ENCODE measurements around the gene BICRA.
A peak's percentile ranks its signal among the peaks of the same experiment; 100 is the strongest.
"Not testable (repeated sequence)": the region's sequence is repeated elsewhere in the genome, so short reads cannot be mapped to it uniquely, and the experiment has no call there.

The BICRA gene

DNA sequence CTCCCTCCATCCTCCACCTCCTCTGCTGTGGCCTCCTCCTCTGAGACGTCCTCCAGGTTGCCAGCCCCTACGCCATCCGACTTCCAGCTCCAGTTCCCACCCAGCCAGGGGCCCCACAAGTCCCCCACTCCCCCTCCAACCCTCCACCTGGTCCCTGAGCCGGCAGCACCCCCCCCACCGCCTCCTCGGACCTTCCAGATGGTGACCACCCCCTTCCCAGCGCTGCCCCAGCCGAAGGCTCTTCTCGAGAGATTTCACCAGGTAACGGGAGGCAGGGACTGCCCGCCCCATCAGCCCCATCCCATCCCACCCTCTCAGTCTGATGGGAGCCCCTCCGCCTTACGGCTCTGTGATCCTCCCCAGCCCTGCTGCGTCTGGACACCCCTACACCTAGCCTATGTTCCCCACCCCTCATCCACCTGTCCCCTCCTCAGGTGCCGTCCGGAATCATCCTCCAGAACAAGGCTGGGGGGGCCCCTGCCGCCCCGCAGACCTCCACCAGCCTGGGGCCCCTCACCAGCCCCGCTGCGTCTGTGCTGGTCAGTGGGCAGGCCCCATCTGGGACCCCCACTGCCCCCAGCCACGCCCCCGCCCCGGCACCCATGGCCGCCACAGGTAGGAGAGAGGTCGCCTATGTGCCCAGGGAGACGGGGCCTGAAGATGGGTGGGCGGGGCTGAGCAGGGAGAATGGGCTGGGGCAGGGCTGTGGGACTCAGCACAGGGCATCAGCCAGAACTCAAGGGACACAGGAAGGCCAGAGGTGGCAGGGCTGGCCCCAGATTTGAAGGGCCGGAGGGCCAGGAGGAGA lies 85.7 kb downstream of the BICRA start:
- DNase-seq: no peak

DNA sequence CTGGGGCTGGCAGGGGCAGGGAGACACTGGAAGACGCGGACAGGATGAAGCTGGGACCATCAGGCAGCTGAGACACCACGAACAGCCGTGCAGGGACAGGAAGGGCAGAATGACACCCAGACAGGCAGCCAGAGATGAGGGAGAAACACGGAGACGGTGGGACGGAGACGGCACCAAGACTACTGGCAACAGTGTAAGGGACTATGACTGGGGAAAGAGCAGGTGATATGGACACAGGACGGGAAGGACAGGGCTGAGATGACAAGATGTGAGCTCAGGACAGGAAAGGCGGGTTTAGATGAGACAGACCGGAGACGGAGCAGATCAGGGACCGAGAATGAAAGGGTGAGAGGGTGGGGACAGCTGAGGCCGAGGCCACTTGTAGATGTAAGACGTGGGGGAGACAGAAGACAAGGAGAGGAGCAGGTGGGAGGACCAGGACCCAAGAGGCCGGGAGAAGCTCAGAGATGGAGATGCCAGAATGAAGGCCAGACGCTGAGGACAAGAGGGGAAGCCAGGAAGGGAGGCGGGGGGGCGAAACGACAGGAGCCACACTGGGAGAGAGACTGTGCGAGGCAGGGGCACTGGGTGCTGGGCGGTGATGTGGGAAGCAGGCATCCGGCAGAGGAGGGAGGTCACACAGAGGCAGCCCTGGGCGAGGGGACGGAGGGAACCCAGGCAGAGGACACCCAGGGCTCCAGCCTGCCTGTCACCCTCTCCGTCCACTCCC lies 86.8 kb downstream of the BICRA start:
- DNase-seq: no peak

DNA sequence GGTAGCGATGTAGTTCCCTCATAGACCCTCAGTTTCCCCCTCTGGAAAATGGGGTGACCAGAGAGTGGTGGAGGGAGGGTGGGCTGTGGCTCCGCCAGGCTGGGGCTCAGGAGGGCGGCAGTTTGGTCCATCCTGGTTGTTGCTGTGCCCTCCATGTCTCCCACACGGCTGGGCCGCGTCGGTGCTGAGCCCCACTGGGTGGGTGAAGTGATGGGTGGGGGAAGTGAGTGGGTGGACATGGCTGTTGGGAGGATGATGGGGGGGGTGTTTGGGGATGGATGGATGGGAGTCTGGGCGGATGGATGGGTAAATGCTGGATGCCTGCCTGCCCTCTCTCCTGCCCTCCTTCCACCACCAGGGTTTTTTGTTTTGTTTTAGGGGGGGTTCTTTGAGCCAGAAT lies 87.7 kb downstream of the BICRA start:
- DNase-seq: no peak

DNA sequence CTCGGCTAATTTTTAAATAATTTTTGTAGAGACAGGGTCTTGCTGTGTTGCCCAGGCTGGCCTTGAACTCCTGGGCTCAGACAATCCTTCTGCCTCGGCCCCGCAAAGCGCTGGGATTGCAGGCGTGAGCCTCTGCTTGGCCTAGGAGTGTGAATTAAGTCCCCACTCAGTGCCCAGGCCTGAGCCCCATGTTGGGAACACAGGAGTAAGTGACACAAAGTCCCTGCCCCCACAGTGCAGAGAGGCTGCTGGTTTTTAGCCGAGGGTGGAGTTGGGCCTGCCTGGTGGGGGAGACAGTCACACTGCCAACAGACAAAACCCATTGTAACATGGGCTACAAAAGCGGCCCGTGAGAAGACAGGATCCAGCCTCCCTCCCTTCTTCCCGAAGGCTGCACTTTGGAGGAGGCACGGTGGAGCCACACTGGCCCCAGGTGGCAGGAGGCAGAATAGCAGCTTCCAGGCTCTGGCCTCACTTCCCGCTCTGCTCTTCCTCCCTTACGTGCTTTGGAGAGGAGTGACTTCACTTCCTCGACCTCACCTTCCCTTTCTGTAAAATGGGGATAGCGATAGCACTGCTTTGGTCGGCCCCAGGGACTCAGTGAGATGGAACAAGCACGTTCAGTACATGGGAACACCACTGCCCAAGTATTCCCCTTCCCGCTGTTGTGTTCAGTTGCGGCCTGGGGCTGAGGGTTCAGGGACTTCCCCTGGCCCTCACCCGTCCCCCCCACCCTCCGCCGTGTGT lies 89.1 kb downstream of the BICRA start:
- peak; percentile 63 for DNase-seq

DNA sequence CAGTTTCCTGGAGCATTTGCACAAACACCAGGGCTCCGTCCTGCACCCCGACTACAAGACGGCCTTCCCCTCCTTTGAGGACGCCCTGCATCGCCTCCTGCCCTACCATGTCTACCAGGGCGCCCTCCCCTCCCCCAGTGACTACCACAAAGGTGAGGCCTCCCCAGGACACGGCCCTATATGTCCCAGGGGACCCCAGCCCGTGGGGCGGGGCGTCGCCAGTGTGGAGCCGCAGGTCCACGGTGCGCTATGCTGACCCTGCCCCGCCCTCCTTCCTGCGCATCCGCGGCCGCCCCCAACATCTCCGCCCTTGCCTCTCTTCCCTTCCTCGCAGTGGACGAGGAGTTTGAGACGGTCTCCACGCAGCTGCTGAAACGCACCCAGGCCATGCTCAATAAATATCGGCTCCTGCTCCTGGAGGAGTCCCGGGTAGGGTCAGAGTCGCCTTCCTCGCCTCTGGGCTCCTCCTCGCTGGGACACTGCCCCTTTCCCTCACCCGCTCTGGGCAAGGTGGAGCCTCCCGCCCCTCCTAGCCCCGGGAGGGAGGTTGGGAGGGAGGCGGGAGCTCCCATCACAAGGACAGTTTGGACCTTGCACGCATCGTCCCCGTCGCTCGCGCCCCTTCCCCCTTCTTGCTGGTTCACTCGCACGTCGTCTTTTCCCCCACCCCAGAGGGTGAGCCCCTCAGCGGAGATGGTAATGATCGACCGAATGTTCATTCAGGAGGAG lies 89.9 kb downstream of the BICRA start:
- no peak for DNase-seq

DNA sequence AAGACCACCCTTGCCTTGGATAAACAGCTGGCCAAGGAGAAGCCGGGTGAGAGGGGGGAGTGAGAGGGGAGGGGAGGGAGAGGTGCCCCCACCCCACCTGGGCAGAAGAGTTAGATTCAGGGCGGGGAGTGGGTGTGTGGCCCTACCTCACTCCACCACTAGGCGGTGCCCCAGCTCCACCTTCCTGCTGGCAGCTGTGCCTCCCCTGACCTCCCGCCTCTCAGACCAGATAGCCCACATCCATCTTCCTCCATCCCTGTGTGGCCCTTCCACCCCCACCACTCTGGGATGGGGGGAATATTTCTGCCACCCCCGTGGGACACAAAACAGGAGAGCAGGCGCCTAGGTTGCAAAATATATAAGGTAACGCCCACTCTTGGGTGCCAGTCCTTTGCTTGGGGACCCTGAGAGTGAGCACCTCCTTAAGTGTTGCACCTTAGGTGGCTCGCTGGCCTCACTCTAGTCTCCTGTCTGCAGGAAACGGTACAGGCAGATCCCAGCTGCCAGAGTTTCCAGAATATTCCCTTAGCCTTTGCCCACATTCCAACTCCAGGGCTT lies 90.5 kb downstream of the BICRA start:
- peak; percentile 59 for DNase-seq

DNA sequence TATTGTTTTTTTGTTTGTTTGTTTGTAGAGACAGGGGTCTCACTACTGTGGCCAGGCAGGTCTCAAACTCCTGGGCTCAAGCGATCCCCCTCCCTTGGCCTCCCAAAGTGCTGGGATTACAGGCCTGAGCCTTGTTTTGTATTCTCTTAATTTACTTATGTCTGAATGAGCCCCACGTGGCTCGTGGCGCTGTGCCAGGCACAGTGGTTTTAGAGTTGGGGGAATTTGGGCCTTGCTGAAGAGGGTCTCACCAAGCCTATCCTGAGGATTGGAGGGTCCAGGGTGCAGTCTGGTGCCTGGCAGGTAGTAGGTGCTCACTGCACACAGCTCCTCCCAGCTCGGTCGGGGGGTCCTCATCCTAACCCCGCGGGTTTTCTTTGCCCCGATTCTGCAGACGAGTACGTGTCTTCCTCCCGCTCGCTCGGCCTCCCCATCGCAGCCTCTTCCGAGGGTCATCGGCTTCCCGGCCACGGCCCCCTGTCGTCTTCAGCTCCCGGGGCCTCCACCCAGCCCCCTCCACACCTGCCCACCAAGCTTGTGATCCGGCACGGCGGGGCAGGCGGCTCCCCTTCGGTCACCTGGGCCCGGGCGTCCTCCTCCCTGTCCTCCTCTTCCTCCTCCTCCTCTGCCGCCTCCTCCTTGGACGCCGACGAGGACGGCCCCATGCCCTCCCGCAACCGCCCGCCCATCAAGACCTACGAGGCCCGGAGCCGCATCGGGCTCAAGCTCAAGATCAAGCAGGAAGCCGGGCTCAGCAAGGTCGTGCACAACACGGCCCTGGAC lies 92.2 kb downstream of the BICRA start:
- DNase-seq: no peak

DNA sequence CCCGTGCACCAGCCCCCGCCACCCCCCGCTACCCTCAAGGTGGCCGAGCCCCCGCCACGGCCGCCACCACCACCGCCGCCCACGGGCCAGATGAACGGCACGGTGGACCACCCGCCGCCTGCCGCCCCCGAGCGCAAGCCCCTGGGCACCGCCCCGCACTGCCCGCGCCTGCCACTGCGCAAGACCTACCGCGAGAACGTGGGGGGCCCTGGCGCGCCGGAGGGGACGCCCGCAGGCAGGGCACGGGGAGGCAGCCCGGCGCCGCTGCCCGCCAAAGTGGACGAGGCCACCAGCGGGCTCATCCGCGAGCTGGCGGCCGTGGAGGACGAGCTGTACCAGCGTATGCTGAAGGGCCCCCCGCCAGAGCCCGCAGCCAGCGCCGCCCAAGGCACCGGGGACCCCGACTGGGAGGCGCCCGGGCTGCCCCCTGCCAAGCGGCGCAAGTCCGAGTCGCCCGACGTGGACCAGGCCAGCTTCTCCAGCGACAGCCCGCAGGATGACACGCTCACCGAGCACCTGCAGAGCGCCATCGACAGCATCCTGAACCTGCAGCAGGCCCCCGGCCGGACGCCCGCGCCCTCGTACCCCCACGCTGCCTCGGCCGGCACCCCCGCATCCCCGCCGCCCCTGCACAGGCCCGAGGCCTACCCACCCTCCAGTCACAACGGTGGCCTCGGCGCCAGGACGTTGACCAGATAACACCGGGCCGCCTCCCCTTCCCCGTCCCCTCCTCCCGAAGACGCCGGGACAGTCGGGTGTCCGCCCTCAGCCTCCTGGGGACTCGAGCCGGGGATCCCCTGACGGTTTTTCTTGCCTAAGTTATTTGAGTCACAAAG lies 93.0 kb downstream of the BICRA start:
- DNase-seq: no peak

DNA sequence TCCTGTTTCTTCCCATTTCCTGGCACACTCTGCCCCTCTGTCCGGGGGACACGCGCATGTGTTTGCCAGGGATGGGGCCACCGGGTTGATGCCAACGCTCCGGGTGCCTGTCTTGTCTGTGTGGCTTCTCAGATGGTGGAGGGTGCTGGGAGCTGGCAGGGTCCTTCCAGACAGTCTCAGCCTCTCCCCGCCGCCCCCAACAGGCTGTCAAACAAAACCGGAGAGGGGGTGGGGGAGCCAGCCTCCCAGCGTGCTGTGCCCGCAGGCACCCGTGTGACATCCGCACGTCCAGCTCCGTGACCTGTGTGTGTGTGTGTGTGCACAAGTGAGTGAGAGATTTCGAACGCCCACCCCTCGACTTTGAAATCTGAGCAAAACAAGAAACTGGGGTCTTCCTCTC lies 93.7 kb downstream of the BICRA start:
- no peak for DNase-seq

DNA sequence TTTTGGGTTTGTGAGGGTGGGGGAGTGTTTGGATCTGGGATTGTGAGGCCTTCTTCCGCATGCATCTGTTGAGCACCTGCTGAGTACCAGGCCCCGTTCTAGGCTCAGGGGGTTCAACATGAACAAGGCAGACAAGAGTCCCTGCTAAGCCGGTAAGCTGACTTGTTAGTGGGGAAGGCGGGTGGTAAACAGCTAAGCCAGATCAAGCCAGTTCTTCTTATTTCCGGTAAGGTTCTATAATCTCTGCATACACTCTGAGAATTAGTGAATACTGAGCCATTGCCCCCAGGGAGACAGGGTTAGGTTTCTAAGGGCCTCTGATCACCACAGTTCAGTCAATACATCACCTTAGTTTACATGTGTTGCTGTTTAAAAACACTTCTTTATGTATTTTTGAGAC lies 94.4 kb downstream of the BICRA start:
- no peak for DNase-seq

DNA sequence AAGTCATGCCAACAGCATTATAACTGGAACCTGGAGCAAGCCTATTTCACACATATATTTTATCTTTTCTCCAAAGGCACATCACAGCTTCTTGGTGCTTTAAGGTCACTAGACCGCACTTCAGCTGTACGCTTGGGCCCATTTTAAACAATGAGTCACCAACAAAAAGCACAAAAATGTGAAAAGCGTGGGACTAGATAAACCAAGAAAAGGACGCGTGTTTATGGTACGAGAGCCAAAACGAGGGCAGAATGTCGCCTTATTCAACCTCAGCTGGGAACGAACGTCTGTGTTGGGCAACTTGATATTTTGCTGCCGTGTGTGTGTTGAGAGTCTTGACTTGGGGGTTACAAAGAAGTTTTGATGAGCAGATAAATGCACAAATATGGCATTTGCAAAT lies 95.1 kb downstream of the BICRA start:
- DNase-seq: no peak

DNA sequence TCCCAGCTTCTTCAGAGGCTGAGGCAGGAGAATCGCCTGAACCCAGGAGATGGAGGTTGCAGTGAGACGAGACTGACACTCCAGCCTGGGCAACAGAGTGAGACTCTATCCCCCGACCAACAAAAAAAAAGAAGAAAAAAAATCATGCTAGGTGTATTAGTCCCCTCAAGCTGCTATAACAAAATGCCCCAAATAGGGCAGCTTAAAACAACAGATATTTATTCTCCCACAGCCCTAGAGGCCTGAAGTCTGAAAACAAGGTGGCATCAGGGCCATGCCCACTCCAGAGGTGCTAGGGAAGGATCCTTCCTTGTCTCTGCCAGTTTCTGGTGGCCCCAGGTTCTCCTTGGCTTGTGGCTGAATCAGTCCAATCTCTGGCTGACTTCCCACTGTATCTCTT lies 95.7 kb downstream of the BICRA start:
- no peak for DNase-seq

DNA sequence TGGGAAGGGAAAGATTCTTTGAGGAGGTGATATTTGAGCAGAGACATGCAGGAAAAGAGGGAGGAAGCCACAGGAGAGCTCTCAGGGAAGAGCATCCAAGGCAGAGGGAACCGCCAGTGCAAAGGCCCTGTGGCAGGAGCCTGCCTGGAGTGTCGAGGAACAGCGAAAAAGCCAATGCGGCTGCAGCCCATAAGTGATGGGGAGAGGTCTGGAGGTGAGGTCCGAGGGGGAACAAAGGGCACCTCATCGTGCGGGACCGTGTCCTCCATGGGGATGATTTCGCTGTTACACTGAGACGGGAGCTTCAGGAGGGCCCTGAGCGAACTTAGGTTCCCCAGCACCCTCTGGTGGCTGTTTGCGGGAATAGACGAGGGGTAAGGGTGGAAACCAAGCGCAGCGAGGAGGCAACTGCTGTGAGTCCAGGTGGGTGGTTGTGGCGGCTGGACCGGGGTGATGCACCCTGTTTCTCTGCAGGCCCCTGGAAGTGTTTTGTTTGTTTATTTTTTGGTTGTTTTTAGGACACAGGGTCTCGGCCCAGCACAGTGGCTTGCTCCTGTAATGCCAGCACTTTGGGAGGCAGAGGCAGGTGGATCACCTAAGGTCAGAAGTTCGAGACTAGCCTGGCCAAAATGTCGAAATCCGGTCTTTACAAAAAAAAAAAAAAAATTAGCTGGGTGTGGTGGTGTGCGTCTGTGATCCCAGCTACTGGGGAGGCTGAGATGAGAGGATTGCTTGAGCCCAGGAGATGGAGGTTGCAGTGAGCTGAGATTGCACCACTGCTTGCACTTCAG lies 98.4 kb downstream of the BICRA start:
- peak; percentile 87 for DNase-seq

DNA sequence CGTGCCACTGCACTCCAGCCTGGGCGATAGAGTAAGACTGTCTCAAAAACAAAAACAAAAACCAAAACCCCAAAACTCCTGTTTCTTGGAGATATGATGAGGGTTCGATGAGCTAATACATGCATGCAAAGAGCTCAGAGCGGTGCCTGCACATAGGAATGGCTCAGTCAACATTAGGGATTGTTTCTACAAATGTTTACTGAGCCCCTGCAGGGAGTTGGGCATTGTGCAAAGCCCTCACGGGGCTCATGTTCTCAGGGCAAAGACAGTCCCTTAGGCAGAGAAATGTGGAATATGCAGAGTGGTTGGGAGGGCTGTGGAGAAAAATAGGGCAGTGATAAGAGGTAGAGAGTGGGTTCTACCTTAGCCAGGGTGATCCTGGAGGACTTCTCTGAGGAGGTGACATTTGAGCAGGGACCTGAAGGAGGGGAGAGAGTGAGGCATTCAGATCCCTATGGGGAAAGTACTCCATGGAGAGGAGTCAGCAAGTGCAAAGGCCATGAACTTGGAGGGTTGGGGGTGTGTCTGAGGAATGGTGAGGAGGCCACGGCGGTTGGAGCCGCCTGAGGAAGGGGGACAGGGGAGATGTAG lies 102.8 kb downstream of the BICRA start:
- DNase-seq: no peak

DNA sequence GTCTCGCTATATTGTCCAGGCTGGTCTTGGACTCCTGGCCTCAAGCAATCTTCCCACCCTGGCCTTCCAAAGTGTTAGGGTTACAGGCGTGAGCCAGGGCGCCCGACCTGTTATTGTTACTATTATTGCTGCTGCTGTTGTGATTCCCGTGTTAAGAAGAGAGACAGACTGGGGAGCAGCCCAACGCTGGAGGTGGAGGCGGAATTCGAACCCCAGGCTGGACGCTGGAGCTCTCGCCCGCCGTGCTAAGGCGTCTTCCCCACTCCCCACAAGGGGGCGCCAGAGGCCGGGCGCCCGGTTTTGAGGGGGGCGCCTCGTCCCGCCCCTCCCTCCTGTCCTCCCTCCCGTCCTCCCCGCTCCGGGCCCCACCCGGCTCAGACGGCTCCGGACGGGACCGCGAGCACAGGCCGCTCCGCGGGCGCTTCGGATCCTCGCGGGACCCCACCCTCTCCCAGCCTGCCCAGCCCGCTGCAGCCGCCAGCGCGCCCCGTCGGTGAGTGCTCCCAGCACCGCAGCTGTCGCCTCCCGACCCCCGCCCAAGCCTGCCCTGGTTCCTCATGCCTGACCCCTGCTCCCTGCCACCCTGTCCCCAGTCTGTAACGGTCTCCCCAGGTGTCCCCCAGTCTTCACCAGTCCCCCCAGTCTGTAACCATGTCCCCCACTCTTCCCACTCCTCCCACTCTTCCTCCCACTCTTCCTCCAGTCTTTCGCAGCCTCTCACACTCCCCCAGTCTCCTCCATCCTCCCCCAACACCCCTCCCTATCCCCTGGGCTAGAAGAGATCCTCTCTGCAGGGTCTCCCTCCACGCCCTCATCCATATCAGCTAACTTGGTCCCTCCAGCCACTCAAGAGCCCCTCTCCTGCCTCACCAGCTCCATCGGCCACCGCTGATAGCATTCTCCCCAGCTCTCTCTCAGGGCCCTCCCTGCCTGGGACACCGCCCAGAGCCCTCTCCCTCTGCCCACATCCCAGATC lies 104.4 kb downstream of the BICRA start, which contains the start of gene EHD2:
Gene EHD2, plus strand, starts transcription at position 377 of the 976 bp plus-strand sequence. CDS start 3,191 bp downstream, outside the sequence.
- DNase-seq: peak; percentile 52

DNA sequence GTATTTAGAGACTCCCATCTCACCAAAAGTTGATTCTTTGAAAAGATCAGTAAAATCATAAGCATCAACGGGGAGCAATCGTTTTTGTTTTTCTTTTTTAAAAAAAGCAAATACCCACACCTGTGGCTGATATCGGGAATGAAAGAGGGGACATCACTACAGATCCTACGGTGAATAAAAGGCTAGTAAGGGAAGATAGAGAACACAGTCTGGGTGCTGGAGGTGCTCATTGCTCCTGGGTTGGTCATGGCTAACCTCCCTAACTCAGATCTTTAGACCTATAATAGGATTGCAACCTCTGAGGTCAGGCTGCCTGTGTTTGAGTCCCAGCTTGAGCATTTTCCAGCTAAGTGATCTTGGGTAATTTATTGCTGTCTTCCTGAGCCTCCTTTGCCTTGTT lies 105.4 kb downstream of the BICRA start:
- no peak for DNase-seq

DNA sequence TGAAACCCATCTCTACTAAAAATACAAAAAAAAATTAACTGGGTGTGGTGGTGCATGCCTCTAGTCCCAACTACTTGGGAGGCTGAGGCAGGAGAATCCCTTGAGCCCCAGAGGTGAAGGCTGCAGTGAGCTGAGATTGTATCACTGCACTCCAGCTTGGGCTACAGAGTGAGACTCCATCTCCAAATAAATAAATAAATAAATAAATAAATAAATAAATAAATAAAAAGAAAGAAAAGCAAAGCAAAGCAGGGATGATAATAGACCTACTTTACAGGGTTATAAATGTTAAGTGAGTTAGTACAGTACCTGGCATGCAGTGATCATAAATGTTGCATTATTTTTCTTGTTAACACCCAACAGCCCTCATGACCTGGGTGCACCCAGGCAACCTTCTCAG lies 105.9 kb downstream of the BICRA start:
- DNase-seq: not testable (repeated sequence)

DNA sequence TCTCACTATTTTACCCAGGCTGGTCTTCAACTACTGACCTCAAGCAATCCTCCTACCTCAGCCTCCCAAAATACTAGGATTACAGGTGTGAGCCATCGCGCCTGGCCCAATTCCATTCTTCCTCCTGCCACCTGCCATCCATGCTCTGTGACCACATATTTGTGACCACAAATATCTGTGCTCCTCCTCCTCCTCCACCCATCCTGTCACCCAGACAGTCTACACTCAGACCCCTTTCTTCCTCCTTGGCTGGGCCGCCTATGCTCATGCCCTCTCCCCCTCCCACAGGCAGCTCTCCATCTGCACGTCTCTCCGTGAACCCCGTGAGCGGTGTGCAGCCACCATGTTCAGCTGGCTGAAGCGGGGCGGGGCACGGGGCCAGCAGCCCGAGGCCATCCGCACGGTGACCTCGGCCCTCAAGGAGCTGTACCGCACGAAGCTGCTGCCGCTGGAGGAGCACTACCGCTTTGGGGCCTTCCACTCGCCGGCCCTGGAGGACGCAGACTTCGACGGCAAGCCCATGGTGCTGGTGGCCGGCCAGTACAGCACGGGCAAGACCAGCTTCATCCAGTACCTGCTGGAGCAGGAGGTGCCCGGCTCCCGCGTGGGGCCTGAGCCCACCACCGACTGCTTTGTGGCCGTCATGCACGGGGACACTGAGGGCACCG lies 107.5 kb downstream of the BICRA start:
- DNase-seq: no peak

Measured in activated CD4-positive, alpha-beta T cell treated with anti-CD3 and anti-CD28 coated beads, Interleukin-2, Interleukin-6, amounts not matched to agents 100 ng/mL and 50 ng/mL, durations not matched to agents 16 hours and 8 hours (primary cell).